IPS-20b (cell line): ENCODE data around the gene PRKX.
"Not testable (repeated sequence)": the region's sequence is repeated elsewhere in the genome, so short reads cannot be mapped to it uniquely, and the experiment has no call there.

ENCODE experiments used
- H3K27ac ChIP-seq: one replicate; pipeline ENCODE4 v1.5.1; 2013; ENCODE audit warnings: low read length
- H3K27me3 ChIP-seq: 2 replicates; pipeline ENCODE4 v1.6.1; 2013; ENCODE audit warnings: mild to moderate bottlenecking, low read length, inconsistent platforms; ENCODE audit not compliant: insufficient read depth
- H3K36me3 ChIP-seq: 2 replicates; pipeline ENCODE4 v1.6.1; 2013; ENCODE audit warnings: low read depth, mild to moderate bottlenecking, inconsistent platforms, low read length, moderate library complexity; ENCODE audit not compliant: insufficient read depth
- H3K4me1 ChIP-seq: 2 replicates; pipeline ENCODE4 v1.6.1; 2013; ENCODE audit warnings: mild to moderate bottlenecking, control low read depth, inconsistent platforms, low read length, moderate library complexity; ENCODE audit not compliant: insufficient read depth
- H3K4me3 ChIP-seq: 2 replicates; pipeline ENCODE4 v1.5.1; 2013; ENCODE audit warnings: mild to moderate bottlenecking, low read length, inconsistent platforms
- H3K9ac ChIP-seq: 2 replicates; pipeline ENCODE4 v1.6.1; 2013; ENCODE audit warnings: low read depth, mild to moderate bottlenecking, inconsistent platforms, low read length, moderate library complexity
- H3K9me3 ChIP-seq: 2 replicates; pipeline ENCODE4 v1.6.1; 2013; ENCODE audit warnings: mild to moderate bottlenecking, low read depth, low read length, inconsistent platforms; ENCODE audit not compliant: insufficient read depth

Gene PRKX

DNA sequence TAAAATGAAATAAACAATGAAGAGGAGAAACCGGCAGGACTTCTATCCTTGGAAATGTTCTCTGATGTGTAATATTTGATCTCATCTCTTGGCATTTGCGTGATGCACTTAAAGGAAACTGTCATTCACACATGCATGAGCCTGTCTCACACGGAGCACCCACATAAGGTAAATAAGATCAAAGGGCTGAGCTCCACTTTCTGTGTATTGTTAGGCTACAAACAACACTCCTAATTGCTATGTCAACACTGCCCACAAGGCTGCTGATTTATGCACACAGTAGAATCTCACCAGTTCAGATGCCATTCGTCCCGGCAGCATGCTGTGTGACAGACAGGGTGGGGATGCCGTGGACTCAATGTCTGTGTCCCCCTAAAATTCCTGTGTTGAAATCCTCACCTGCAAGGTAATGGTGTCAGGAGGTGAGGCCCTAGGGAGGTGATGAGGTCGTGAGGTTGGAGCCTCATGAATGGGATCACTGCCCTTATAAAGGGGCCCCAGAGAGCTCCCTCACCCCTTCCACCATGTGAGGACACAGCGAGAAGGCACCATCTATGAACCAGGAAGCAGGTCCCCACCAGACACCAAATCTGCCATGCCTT, 5.7 kb downstream of the PRKX start:
- H3K9me3 ChIP-seq, H3K9ac ChIP-seq, H3K36me3 ChIP-seq: not testable (repeated sequence)

DNA sequence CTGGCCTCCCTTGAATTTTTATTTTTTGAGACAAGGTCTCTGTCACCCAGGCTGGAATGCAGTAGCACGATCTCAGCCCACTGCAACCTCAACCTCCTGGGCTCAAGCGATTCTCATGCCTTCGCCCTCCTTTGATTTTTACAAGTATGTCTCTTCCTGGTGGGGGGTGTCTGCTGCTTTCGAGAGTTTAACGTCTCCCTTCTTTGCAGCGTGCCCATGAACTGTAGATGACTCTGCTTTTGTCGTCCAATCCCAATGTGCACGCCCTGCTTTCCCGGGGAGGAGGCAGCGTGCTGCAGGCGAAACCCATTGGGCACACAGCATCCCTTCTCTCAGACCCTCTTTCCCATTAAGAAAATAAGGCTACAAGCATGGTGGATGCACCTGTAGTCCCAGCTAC, 7.0 kb downstream of the PRKX start:
- no peaks in the 10 kb centered on the region; the same call in 1 of the 2 replicates for H3K27me3 ChIP-seq
- H3K9ac ChIP-seq, result no peak overlapping the region
- no peak overlapping the region for H3K27ac ChIP-seq
- H3K36me3 ChIP-seq, result no peaks in the 10 kb centered on the region
- no peaks in the 10 kb centered on the region for H3K9me3 ChIP-seq
- no peaks in the 10 kb centered on the region for H3K4me1 ChIP-seq
- H3K4me3 ChIP-seq, result no peak overlapping the region

More for the DNA sequence above, 5.7 kb downstream of the PRKX start:
- not testable (repeated sequence) for H3K4me3 ChIP-seq, H3K27me3 ChIP-seq, H3K27ac ChIP-seq, H3K4me1 ChIP-seq

DNA sequence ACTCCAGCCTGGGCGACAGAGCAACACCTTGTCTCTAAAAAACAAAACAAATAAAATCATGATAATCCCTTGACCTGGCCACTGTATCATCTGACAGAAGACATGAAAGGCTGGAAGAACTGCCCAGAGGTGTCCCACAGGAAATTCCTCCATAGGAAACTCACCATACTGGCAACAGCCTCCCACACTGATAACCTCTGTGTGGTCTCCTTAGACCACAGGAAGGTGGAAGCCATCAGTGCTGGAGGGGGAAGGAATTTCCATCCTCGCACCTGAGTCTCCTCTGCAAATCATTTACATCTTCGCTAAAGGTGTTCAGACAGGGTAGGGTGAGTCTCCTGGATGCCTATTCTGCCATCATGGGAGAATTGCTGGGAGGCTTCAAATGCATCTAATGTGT, 10.2 kb downstream of the PRKX start:
- not testable (repeated sequence) for H3K4me1 ChIP-seq, H3K4me3 ChIP-seq, H3K9ac ChIP-seq, H3K27ac ChIP-seq, H3K9me3 ChIP-seq, H3K27me3 ChIP-seq, H3K36me3 ChIP-seq

DNA sequence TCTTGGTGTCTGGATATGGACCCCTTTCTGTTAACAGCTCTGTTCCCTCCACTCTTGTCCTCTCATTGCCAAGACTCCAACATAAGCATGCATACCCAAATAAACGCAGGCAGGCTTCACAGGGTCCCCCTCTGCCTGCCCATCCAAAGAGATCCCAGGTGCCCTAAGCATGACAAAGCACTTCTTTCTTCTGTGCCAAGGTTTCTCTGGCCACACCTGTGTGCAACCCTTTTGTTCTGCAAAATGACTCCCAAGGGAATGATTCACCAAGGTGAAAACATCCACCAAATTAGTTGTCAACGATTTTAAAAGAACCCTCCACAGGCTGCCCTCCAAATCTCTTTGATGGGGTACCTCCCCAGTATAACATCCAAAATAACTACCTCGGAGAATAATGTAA, 11.4 kb downstream of the PRKX start:
- H3K27ac ChIP-seq, H3K4me1 ChIP-seq, H3K9me3 ChIP-seq, H3K9ac ChIP-seq, H3K4me3 ChIP-seq, H3K27me3 ChIP-seq, H3K36me3 ChIP-seq: not testable (repeated sequence)

DNA sequence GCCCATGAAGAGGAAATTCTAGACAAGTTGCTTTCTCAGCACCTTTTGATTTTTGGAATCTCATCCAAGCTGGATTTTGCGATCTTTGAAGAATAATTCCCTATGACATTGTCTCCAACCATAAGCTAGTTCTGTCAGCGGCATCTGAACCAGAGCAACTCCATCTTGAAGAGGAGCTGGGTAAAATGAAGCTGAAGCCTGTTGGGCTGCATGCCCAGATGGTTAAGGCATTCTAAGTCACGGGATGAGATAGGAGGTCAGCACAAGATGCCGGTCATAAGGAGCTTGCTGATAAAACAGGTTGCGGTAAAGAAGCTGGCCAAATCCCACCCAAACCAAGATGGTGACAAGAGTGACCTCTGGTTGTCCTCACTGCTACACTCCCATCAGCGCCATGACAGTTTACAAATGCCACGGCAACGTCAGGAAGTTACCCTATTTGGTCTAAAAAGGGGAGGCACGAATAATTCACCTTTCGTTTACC, 12.0 kb downstream of the PRKX start:
- H3K4me1 ChIP-seq, H3K36me3 ChIP-seq, H3K27ac ChIP-seq: not testable (repeated sequence)

DNA sequence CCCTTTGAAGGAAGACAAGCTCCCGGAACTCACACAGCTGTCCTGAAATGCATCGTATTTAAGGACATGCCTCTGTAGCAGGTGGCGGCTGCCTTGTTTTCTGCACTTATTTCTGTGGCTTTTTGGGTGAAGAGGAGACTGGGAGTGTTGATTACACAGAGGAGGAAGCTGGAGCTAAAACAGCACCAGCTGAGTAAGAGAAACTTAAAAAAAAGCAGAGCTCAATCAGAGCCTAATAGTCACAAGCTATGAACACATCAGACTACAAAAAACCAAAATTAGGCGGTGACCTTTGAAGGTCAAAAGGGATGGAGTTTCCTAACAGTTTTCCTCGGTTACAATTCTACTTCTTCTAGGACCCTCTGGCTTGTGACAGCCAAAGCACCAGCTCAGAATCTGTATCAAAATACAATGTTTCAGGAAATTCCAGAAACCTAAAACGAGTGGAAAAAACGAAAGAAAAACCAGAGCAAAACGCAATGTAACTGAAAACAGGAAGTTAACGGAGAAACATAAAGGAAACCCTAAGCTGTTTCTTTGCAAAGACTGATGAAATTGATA, 13.5 kb downstream of the PRKX start:
- Histone ChIP-seq H3K27me3 (no peaks in the 10 kb centered on the region), H3K9ac (no peak overlapping the region), H3K36me3 (no peaks in the 10 kb centered on the region), H3K4me1 (no peaks in the 10 kb centered on the region; the same call in 1 of the 2 replicates), H3K9me3 (no peaks in the 10 kb centered on the region), H3K27ac (no peak overlapping the region), H3K4me3 (no peak overlapping the region)

More for the DNA sequence above, 12.0 kb downstream of the PRKX start:
- not testable (repeated sequence) for H3K27me3 ChIP-seq, H3K9ac ChIP-seq, H3K4me3 ChIP-seq, H3K9me3 ChIP-seq

DNA sequence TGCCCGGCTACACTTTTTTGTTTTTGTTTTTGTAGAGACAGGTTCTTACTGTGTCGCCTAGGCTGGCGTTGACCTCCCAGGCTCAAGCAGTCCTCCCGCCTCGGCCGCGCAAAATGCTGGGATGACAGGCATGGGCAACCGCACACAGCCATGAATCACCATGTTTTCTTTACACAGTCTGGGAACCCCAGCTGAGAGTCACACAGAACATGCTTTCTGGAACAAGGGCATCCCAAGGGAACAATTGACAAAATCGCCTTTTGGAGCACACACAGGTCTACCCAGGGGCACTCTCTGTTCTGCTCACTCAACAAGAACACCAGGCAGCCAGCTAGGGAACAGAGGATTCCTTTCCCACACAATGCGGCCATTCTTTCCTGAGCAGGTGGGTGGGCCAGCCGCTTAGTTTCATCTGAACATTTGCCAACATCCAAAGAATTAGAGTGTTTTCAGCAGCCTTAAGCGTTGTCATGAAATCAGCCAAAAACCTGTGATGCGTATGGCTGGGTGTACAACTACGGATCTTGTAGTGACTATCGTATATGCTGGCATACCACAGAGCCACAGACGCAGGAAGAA, 15.7 kb downstream of the PRKX start:
- Histone ChIP-seq H3K27ac (no peak overlapping the region), H3K27me3 (no peaks in the 10 kb centered on the region), H3K4me3 (no peak overlapping the region)

DNA sequence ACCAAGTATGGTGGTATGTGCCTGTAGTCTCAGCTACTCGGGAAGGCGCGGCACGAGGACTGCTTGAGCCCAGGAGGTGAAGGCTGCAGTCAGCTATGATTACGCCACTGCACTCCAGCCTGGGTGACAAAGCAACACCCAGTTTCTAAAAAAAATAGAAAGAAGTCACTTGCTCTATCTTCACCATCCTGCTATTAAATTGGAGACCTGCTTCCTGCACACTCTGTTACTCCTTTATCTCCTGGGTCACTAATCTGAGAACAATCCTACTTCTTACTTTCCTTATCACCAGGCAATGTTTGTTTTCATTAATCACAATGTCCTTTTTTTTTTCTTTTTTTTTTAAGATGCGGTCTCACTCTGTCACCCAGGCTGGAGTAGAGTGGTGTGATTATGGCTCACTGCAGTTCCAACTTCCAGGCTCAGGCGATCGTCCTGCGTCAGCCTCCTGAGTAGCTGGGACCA, 16.2 kb downstream of the PRKX start:
- H3K36me3 ChIP-seq, result no peaks in the 10 kb centered on the region
- H3K27ac ChIP-seq, result no peak overlapping the region

More for the DNA sequence above, 15.7 kb downstream of the PRKX start:
- Histone ChIP-seq H3K9me3 (no peaks in the 10 kb centered on the region), H3K36me3 (no peaks in the 10 kb centered on the region), H3K4me1 (no peaks in the 10 kb centered on the region; the same call in 1 of the 2 replicates), H3K9ac (no peak overlapping the region)

DNA sequence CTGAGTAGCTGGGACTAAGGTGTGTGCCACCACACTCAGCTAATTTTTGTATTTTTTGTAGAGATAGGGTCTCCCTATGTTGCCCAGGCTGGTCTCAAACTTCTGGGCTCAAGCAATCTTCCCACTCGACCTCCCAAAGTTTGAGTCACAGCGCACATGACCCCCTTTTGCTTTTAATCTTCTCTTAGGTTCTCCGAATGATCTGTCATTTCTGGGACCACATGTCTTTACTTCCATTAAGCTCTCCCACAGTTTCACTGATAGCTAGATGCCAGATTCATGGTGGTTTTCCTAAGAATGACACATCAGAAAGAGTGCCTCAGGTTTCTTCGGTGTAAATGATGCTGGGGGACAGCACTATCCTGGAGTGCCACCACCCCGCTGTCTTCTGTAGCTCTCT, 17.9 kb downstream of the PRKX start:
- Histone ChIP-seq H3K4me3 (no peak overlapping the region), H3K36me3 (no peaks in the 10 kb centered on the region), H3K9ac (no peak overlapping the region), H3K27me3 (no peaks in the 10 kb centered on the region), H3K4me1 (no peaks in the 10 kb centered on the region; the same call in 1 of the 2 replicates), H3K9me3 (no peaks in the 10 kb centered on the region), H3K27ac (no peak overlapping the region)

More for the DNA sequence above, 16.2 kb downstream of the PRKX start:
- Histone ChIP-seq H3K9ac (no peak overlapping the region), H3K4me3 (no peak overlapping the region), H3K4me1 (no peaks in the 10 kb centered on the region; the same call in 1 of the 2 replicates), H3K27me3 (no peaks in the 10 kb centered on the region), H3K9me3 (no peaks in the 10 kb centered on the region)

DNA sequence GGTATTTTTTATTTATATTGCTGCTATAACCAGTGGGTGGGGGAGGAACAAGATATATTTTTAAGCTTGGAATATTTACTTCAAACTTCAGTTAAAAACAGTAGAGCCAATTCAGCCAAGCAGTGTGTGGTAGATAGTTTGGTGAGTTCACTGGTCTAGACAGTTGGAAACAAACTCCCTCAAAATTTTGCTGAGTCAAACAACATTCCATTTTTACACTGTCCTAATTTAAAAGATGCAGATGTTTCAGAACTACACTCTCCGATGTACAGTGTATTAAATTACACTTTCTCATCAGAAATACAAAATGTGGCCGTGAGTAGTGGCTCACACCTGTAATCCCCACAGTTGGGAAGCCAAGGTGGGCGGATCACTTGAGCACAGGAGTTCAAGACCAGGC, 23.3 kb downstream of the PRKX start:
- H3K36me3 ChIP-seq, result no peaks in the 10 kb centered on the region
- H3K9ac ChIP-seq, result no peak overlapping the region
- H3K4me3 ChIP-seq, result no peak overlapping the region
- no peaks in the 10 kb centered on the region; the same call in 1 of the 2 replicates for H3K4me1 ChIP-seq
- H3K27ac ChIP-seq, result no peak overlapping the region
- H3K27me3 ChIP-seq, result no peaks in the 10 kb centered on the region
- no peaks in the 10 kb centered on the region for H3K9me3 ChIP-seq

DNA sequence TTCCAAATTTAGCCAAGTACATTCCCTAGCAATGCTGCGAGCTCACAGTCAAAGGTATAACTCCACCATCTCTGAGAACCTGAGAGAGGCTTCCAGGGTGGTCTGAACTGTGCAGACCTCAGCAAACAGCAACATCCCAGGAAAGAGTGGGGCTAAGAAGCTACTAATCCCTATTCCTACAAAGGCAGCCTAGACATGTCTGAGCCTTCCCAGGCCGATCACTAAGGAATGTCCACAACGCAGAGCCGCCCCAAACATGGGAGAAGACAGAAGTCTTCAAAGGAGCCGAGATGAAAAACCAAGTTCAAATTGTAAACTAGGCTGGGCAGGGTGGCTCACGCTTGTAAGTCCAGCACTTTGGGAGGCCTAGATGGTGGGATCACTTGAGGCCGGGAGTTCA, 30.2 kb downstream of the PRKX start:
- H3K9ac ChIP-seq, H3K4me3 ChIP-seq, H3K27me3 ChIP-seq, H3K9me3 ChIP-seq, H3K4me1 ChIP-seq, H3K36me3 ChIP-seq, H3K27ac ChIP-seq: not testable (repeated sequence)

DNA sequence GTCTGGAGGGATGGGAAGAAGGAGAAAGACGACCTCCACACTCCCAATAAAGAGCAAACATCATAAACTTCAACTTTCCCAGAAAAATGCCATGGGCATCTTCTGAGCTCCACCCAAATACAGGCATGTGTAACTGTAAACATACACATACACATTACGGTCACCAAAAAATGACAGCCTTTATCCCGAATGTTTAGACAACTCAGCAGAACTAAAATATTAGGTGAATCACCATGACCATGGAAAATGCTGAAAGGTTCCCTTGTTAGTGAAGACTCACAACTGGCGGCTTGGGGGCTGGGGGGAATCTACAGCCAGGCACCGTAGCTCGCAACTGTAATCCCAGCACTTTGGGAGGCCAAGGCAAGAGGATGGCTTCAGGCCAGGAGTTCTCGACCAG, 33.0 kb downstream of the PRKX start:
- H3K4me1 ChIP-seq, result no peaks in the 10 kb centered on the region; the same call in 1 of the 2 replicates
- H3K9ac ChIP-seq, result no peak overlapping the region
- H3K27me3 ChIP-seq, result no peaks in the 10 kb centered on the region
- no peak overlapping the region for H3K4me3 ChIP-seq
- no peaks in the 10 kb centered on the region for H3K9me3 ChIP-seq
- H3K27ac ChIP-seq, result no peak overlapping the region
- H3K36me3 ChIP-seq, result no peaks in the 10 kb centered on the region
